HepG2 (cell line): Measurements from ENCODE around the gene ITGB2. TPM values are rescaled to one million over a fixed set of nuclear protein-coding genes. Genes with fewer than 3 reads are reported as not detected.

Experiments used
- CENPT ChIP-seq: sonication (generic); formaldehyde crosslinking; IDR thresholded peaks from 2 replicates; pipeline ENCODE4 v1.8.0; 2022; ENCODE audit warnings: low read depth, mild to moderate bottlenecking, moderate library complexity, missing genetic modification reagents
- DNMT3B ChIP-seq: conservative IDR thresholded peaks from 2 replicates; pipeline ENCODE4 v1.6.1; 2016; ENCODE audit warnings: missing biosample characterization, control low read depth
- GATAD2A ChIP-seq: IDR thresholded peaks from 2 replicates; pipeline ENCODE4 v1.6.1; 2016
- JUND ChIP-seq: sonication (generic); formaldehyde crosslinking; IDR thresholded peaks from 2 replicates; pipeline ENCODE4 v1.8.0; 2022; ENCODE audit warnings: mild to moderate bottlenecking, missing genetic modification reagents
- POLR2A ChIP-seq, 2 experiments: IDR thresholded peaks; 2 replicates each; pipeline ENCODE4 v1.6.1; 2011; ENCODE audit warnings: low read depth in 2 of 2, low read length in 2 of 2, mild to moderate bottlenecking in 1 of 2, moderate library complexity in 1 of 2; ENCODE audit not compliant: insufficient read depth in 1 of 2
- RXRA ChIP-seq: sonication (generic); formaldehyde crosslinking; IDR thresholded peaks from 2 replicates; pipeline ENCODE4 v1.5.1; 2020; ENCODE audit warnings: missing genetic modification reagents
- UBTF ChIP-seq: sonication (generic); formaldehyde crosslinking; IDR thresholded peaks from 2 replicates; pipeline ENCODE4 v1.4.0; 2020; ENCODE audit warnings: mild to moderate bottlenecking, missing genetic modification reagents
- ZNF501 ChIP-seq: sonication (generic); formaldehyde crosslinking; IDR thresholded peaks from 2 replicates; pipeline ENCODE4 v1.5.1; 2020; ENCODE audit warnings: mild to moderate bottlenecking, moderate library complexity, missing genetic modification reagents
- polyA plus RNA-seq, 8 experiments: library from polyadenylated mRNA; depleted of rRNA in 3 of 8; stranded (reverse) in 7 of 8; unstranded in 1 of 8; fragments of >200 nt; fragmentation: Illumina TruSeq in 4 of 8; extraction: Trizol in 4 of 8; gene quantifications; 2 replicates each; pipeline versions ENCODE4 v1.2.1 to v1.2.3, GENCODE V29; 2011 to 2016; ENCODE audit warnings: low read depth in 4 of 8, missing spikeins in 1 of 8, mixed read lengths in 1 of 8; ENCODE audit not compliant: insufficient read depth in 1 of 8
- total RNA-seq, 5 experiments: library from RNA; depleted of rRNA; stranded (reverse); fragments of >200 nt; fragmentation: Illumina TruSeq; extraction: Trizol; gene quantifications; 2 replicates each; pipeline ENCODE4 v1.2.3, GENCODE V29; 2016; ENCODE audit warnings: low read depth in 1 of 5
- TF ChIP-seq, protein P1 (sequence below): sonication (generic); formaldehyde crosslinking; IDR thresholded peaks from 2 replicates; pipeline ENCODE4 v1.8.0; 2022; ENCODE audit warnings: missing genetic modification reagents, mild to moderate bottlenecking, borderline replicate concordance
- TF ChIP-seq, protein P2 (sequence below): sonication (generic); formaldehyde crosslinking; IDR thresholded peaks from 2 replicates; pipeline ENCODE4 v1.8.1; 2023; ENCODE audit warnings: mild to moderate bottlenecking, missing genetic modification reagents
- TF ChIP-seq, protein P3 (sequence below): sonication (generic); formaldehyde crosslinking; IDR thresholded peaks from 2 replicates; pipeline ENCODE4 v1.5.1; 2020; ENCODE audit warnings: mild to moderate bottlenecking, missing genetic modification reagents, borderline replicate concordance

The ITGB2 gene
- total and polyA plus RNA-seq, 2 of the 13 experiments (the other 11 are each of a cell fraction or from before 2014, with no cell fraction given) = 4.2 to 18.0 TPM

DNA sequence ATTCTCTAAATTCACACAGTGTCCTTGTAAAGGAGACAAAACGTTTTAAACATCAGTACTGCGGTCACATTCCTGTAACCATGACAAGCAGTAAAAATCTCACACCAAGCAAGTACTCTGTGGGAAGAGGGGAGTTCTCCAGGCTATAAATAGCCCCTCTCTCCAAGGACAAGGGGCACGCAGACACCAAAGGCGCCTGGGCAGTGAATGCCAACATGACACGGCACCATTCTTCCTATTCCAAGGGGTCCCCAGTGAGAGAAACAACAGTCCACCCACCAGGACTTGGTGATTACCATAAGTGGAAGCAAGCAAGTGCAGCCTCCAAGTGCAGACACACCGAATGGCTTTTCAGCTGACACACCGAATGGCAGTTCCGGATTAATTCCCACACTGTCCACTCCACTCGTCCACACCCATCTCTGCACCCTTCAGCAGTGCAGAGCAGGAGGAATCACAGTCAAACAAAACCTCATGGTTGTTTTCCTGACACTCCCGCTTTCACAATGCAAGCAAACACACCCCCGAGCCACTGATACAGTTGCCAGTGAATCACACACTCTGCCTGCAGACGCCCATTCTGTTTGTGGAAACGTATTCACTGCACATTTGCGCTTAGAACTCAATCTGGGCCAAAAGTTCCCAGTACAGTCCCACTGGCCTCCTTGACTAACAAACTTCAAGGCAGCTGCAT is 49.0 kb downstream of the ITGB2 start (continued):
- TF ChIP-seq, protein P1, sequence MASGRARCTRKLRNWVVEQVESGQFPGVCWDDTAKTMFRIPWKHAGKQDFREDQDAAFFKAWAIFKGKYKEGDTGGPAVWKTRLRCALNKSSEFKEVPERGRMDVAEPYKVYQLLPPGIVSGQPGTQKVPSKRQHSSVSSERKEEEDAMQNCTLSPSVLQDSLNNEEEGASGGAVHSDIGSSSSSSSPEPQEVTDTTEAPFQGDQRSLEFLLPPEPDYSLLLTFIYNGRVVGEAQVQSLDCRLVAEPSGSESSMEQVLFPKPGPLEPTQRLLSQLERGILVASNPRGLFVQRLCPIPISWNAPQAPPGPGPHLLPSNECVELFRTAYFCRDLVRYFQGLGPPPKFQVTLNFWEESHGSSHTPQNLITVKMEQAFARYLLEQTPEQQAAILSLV (CRISPR knock-in tag) = no peak
- TF ChIP-seq, protein P2, sequence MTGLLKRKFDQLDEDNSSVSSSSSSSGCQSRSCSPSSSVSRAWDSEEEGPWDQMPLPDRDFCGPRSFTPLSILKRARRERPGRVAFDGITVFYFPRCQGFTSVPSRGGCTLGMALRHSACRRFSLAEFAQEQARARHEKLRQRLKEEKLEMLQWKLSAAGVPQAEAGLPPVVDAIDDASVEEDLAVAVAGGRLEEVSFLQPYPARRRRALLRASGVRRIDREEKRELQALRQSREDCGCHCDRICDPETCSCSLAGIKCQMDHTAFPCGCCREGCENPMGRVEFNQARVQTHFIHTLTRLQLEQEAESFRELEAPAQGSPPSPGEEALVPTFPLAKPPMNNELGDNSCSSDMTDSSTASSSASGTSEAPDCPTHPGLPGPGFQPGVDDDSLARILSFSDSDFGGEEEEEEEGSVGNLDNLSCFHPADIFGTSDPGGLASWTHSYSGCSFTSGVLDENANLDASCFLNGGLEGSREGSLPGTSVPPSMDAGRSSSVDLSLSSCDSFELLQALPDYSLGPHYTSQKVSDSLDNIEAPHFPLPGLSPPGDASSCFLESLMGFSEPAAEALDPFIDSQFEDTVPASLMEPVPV (CRISPR knock-in tag) = no peak
- TF ChIP-seq DNMT3B (no peak), GATAD2A (CRISPR knock-in tag) (0 out of 2 replicates have a peak, but pooled peaks have one; percentile 9), UBTF (CRISPR knock-in tag) (peak; percentile 17; the same call in 1 of the 2 replicates), JUND (CRISPR knock-in tag) (no peak), CENPT (no peak), POLR2A (IDR thresholded peaks at IDR 0.05; ENCODE audit: insufficient read depth in 1 of 2, low read depth in 2 of 2, low read length in 2 of 2) (peak in 1 of 2 experiments; percentile 29; a peak in 2 of 4 replicates), ZNF501 (CRISPR knock-in tag) (0 out of 2 replicates have a peak, but pooled peaks have one; percentile 11), RXRA (CRISPR knock-in tag) (0 out of 2 replicates have a peak, but pooled peaks have one; percentile 6)
- TF ChIP-seq, protein P3, sequence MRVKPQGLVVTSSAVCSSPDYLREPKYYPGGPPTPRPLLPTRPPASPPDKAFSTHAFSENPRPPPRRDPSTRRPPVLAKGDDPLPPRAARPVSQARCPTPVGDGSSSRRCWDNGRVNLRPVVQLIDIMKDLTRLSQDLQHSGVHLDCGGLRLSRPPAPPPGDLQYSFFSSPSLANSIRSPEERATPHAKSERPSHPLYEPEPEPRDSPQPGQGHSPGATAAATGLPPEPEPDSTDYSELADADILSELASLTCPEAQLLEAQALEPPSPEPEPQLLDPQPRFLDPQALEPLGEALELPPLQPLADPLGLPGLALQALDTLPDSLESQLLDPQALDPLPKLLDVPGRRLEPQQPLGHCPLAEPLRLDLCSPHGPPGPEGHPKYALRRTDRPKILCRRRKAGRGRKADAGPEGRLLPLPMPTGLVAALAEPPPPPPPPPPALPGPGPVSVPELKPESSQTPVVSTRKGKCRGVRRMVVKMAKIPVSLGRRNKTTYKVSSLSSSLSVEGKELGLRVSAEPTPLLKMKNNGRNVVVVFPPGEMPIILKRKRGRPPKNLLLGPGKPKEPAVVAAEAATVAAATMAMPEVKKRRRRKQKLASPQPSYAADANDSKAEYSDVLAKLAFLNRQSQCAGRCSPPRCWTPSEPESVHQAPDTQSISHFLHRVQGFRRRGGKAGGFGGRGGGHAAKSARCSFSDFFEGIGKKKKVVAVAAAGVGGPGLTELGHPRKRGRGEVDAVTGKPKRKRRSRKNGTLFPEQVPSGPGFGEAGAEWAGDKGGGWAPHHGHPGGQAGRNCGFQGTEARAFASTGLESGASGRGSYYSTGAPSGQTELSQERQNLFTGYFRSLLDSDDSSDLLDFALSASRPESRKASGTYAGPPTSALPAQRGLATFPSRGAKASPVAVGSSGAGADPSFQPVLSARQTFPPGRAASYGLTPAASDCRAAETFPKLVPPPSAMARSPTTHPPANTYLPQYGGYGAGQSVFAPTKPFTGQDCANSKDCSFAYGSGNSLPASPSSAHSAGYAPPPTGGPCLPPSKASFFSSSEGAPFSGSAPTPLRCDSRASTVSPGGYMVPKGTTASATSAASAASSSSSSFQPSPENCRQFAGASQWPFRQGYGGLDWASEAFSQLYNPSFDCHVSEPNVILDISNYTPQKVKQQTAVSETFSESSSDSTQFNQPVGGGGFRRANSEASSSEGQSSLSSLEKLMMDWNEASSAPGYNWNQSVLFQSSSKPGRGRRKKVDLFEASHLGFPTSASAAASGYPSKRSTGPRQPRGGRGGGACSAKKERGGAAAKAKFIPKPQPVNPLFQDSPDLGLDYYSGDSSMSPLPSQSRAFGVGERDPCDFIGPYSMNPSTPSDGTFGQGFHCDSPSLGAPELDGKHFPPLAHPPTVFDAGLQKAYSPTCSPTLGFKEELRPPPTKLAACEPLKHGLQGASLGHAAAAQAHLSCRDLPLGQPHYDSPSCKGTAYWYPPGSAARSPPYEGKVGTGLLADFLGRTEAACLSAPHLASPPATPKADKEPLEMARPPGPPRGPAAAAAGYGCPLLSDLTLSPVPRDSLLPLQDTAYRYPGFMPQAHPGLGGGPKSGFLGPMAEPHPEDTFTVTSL = no peak
